Trophoblast cell (in vitro differentiated cells and primary cell): ENCODE data around the gene SNAPC5.
A peak's percentile ranks its signal among the peaks of the same experiment; 100 is the strongest.

ENCODE experiments used
- DNase-seq, 2 donors: peaks; one replicate each; pipeline ENCODE4 v3.0.0-alpha.2; 2016
- H2AFZ ChIP-seq: 2 replicates; pipeline ENCODE4 v1.6.1; 2013; ENCODE audit warnings: low read length, moderate library complexity, mild to moderate bottlenecking; ENCODE audit not compliant: insufficient read depth, poor library complexity
- H2AK5ac ChIP-seq: 2 replicates; pipeline ENCODE4 v1.6.1; 2013; ENCODE audit warnings: mild to moderate bottlenecking, low read length
- H2BK120ac ChIP-seq: 2 replicates; pipeline ENCODE4 v1.6.1; 2013; ENCODE audit warnings: low read length, mild to moderate bottlenecking, moderate library complexity; ENCODE audit not compliant: insufficient read depth, poor library complexity
- H2BK12ac ChIP-seq: 2 replicates; pipeline ENCODE4 v1.6.1; 2013; ENCODE audit warnings: mild to moderate bottlenecking, low read length, moderate library complexity
- H2BK5ac ChIP-seq: 2 replicates; pipeline ENCODE4 v1.6.1; 2013; ENCODE audit warnings: low read length, low read depth, moderate library complexity, mild to moderate bottlenecking; ENCODE audit not compliant: poor library complexity
- H3K14ac ChIP-seq: 2 replicates; pipeline ENCODE4 v1.6.1; 2013; ENCODE audit warnings: mild to moderate bottlenecking, low read length
- H3K18ac ChIP-seq: 2 replicates; pipeline ENCODE4 v1.6.1; 2013; ENCODE audit warnings: mild to moderate bottlenecking, low read length
- H3K23ac ChIP-seq: 2 replicates; pipeline ENCODE4 v1.6.1; 2013; ENCODE audit warnings: low read length
- H3K27ac ChIP-seq: 2 replicates; pipeline ENCODE4 v1.5.1; 2013; ENCODE audit warnings: low read depth, mild to moderate bottlenecking, inconsistent platforms, low read length, moderate library complexity
- H3K27me3 ChIP-seq: 2 replicates; pipeline ENCODE4 v1.6.1; 2013; ENCODE audit warnings: inconsistent platforms, mild to moderate bottlenecking, low read length, moderate library complexity; ENCODE audit not compliant: insufficient read depth
- H3K36me3 ChIP-seq, 2 experiments: 1 replicate in 1 of 2; 2 replicates in 1 of 2; pipeline ENCODE4 v1.6.1; 2013; ENCODE audit warnings: low read length in 2 of 2, mild to moderate bottlenecking in 2 of 2, moderate library complexity in 1 of 2; ENCODE audit not compliant: insufficient read depth in 2 of 2, control insufficient read depth in 1 of 2
- H3K4ac ChIP-seq: 2 replicates; pipeline ENCODE4 v1.6.1; 2013; ENCODE audit warnings: low read depth, mild to moderate bottlenecking, low read length, moderate library complexity
- H3K4me1 ChIP-seq, 2 experiments: 1 replicate in 1 of 2; 2 replicates in 1 of 2; pipeline ENCODE4 v1.6.1; 2013; ENCODE audit warnings: low read length in 2 of 2, mild to moderate bottlenecking in 2 of 2, moderate library complexity in 1 of 2; ENCODE audit not compliant: insufficient read depth in 2 of 2, control insufficient read depth in 1 of 2
- H3K4me2 ChIP-seq: 2 replicates; pipeline ENCODE4 v1.6.1; 2013; ENCODE audit warnings: inconsistent platforms, mild to moderate bottlenecking, low read length, moderate library complexity
- H3K4me3 ChIP-seq: 2 replicates; pipeline ENCODE4 v1.5.1; 2013; ENCODE audit warnings: mild to moderate bottlenecking, low read depth, low read length, inconsistent platforms
- H3K79me1 ChIP-seq: one replicate; pipeline ENCODE4 v1.6.1; 2013; ENCODE audit warnings: low read length
- H3K79me2 ChIP-seq: 2 replicates; pipeline ENCODE4 v1.6.1; 2013; ENCODE audit warnings: low read length, mild to moderate bottlenecking; ENCODE audit not compliant: control insufficient read depth, insufficient read depth, poor library complexity
- H3K9ac ChIP-seq: 2 replicates; pipeline ENCODE4 v1.6.1; 2013; ENCODE audit warnings: mild to moderate bottlenecking, low read length
- H3K9me3 ChIP-seq: 2 replicates; pipeline ENCODE4 v1.6.1; 2013; ENCODE audit warnings: low read depth, mild to moderate bottlenecking, control low read depth, inconsistent platforms, low read length; ENCODE audit not compliant: insufficient read depth
- H4K12ac ChIP-seq: 2 replicates; pipeline ENCODE4 v1.6.1; 2013; ENCODE audit warnings: low read depth, mild to moderate bottlenecking, low read length, moderate library complexity
- H4K8ac ChIP-seq: 2 replicates; pipeline ENCODE4 v1.6.1; 2013; ENCODE audit warnings: low read depth, mild to moderate bottlenecking, low read length, moderate library complexity
- H4K91ac ChIP-seq: one replicate; pipeline ENCODE4 v1.6.1; 2013; ENCODE audit warnings: low read depth, mild to moderate bottlenecking, low read length, moderate library complexity
- WGBS: extraction: QIAGEN DNeasy Blood & Tissue Kit; methylation state at CpG from one replicate; pipeline ENCODE4 v1.1.7; 2013; ENCODE audit warnings: missing lambda C conversion rate; ENCODE audit not compliant: insufficient read length, insufficient coverage; ENCODE audit errors: extremely low coverage; 5-methylcytosine and 5-hydroxymethylcytosine counted together

The SNAPC5 gene

DNA sequence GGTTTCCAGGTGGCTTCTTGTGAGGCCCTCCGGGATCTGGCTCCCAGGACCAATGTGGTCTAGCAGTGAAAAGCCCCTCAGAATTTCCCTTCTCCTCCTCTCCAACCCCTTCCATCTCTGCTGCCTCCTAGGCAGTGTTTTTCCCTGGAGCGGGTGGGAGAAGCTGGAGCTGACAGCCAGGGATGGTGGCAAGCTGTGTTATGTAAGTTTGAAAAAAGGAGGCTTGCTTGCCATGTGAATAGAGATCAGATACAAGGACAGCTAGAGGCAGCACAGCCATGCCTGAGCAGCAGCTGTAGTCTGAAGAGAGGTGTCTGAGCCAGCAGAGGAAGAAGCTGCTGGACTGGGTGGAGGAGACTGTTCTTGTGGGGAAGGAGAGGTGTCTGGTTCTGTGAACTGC is 20.6 kb downstream of the SNAPC5 start:
- no peak overlapping the region for H3K18ac ChIP-seq
- no peak overlapping the region for H4K12ac ChIP-seq
- peaks cover 1% of the 10 kb centered on the region for H3K79me2 ChIP-seq
- no peak overlapping the region for H3K27ac ChIP-seq
- no peaks in the 10 kb centered on the region for H3K27me3 ChIP-seq
- no peak overlapping the region for H3K9ac ChIP-seq
- H2BK12ac ChIP-seq: no peak overlapping the region
- H3K9me3 ChIP-seq: no peaks in the 10 kb centered on the region
- H2BK5ac ChIP-seq: no peak overlapping the region
- H2BK120ac ChIP-seq: no peak overlapping the region
- no peak overlapping the region for H3K23ac ChIP-seq
- no peak overlapping the region for H2AFZ ChIP-seq
- no peak overlapping the region for H3K14ac ChIP-seq
- peaks cover 5% of the 10 kb centered on the region in 2 experiments for H3K36me3 ChIP-seq
- no peak for DNase-seq
- WGBS: no CpG with 5 or more reads among the region's 2 CpGs
- H3K4me2 ChIP-seq: no peak overlapping the region
- peaks cover 14 to 34% of the 10 kb centered on the region in 2 experiments for H3K4me1 ChIP-seq
- no peak overlapping the region for H4K8ac ChIP-seq
- H2AK5ac ChIP-seq: no peak overlapping the region
- H4K91ac ChIP-seq: no peak overlapping the region
- no peak overlapping the region for H3K4ac ChIP-seq
- H3K4me3 ChIP-seq: no peak overlapping the region
- peaks cover 6% of the 10 kb centered on the region for H3K79me1 ChIP-seq

DNA sequence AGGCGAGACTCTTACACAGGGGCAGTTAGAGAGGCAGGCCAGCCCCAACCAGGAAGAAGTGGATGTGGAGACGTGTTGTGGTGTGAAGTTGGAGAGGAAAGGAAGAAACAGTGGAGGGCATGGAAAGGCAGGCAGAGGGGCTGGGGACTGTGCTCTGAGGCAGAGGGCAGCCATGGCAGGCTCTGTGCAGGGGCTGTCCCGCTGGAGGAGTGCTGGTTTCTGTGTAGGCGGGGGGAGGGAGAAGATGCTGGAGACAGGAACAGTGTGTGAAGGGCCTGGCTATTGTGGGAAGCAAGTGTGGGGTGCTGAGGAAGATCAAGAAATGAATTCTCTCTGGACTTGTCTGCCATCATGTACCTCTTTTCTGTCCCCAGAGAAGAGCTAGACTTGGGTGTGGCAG is 21.0 kb downstream of the SNAPC5 start:
- Histone ChIP-seq H3K4me3 (no peak overlapping the region), H3K14ac (no peak overlapping the region), H3K4me2 (no peak overlapping the region), H3K9ac (no peak overlapping the region), H2AFZ (no peak overlapping the region), H3K79me2 (peaks cover 1% of the 10 kb centered on the region), H3K79me1 (peaks cover 7% of the 10 kb centered on the region), H3K36me3 (peaks cover 2% of the 10 kb centered on the region in 2 experiments), H2BK120ac (no peak overlapping the region), H3K4me1 (peaks cover 12 to 32% of the 10 kb centered on the region in 2 experiments), H4K8ac (no peak overlapping the region), H2BK12ac (peak overlapping the region; percentile 1), H3K9me3 (no peaks in the 10 kb centered on the region), H2BK5ac (no peak overlapping the region), H3K23ac (no peak overlapping the region), H3K27ac (no peak overlapping the region), H2AK5ac (no peak overlapping the region), H3K4ac (no peak overlapping the region), H3K27me3 (no peaks in the 10 kb centered on the region), H3K18ac (no peak overlapping the region), H4K91ac (peak overlapping the region; percentile 7), H4K12ac (no peak overlapping the region)
- no peak for DNase-seq
- no CpG with 5 or more reads among the region's 4 CpGs for WGBS

DNA sequence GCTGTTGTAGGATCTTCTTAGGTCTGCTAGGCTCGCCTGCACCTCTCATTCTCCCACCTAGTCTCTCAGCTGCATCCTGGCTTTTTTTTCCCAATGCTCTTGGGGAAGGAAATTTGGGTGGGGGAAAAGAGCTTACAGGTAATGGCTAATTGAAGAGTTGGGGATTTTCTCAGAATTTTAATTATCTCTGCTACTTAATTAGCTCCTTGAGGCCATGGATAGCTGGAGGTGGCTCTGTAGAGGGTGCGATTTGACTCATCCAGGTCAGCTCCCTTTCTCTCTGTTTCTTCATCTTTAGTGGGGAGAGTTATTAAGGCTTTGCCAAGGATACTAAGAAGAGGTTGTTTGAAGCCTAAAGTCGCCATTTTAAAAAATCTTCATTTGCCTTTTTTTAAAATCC is 22.6 kb downstream of the SNAPC5 start:
- H3K27ac ChIP-seq: no peak overlapping the region
- no peak overlapping the region for H2BK120ac ChIP-seq
- H2BK12ac ChIP-seq: no peak overlapping the region
- no peak overlapping the region for H2BK5ac ChIP-seq
- no peak overlapping the region for H3K4me2 ChIP-seq
- no peak overlapping the region for H3K23ac ChIP-seq
- no peak overlapping the region for H3K18ac ChIP-seq
- DNase-seq: no peak
- H3K27me3 ChIP-seq: no peaks in the 10 kb centered on the region
- peaks cover 3 to 23% of the 10 kb centered on the region in 2 experiments for H3K4me1 ChIP-seq
- H2AFZ ChIP-seq: no peak overlapping the region
- H3K36me3 ChIP-seq: peaks cover 0 to 2% of the 10 kb centered on the region in 2 experiments
- no peaks in the 10 kb centered on the region for H3K9me3 ChIP-seq
- H3K4ac ChIP-seq: no peak overlapping the region
- no peak overlapping the region for H3K14ac ChIP-seq
- H2AK5ac ChIP-seq: no peak overlapping the region
- peaks cover 7% of the 10 kb centered on the region for H3K79me1 ChIP-seq
- WGBS: no CpG with 5 or more reads among the region's 3 CpGs
- H3K79me2 ChIP-seq: peaks cover 1% of the 10 kb centered on the region
- H4K8ac ChIP-seq: no peak overlapping the region
- H4K12ac ChIP-seq: no peak overlapping the region
- H3K4me3 ChIP-seq: no peak overlapping the region
- no peak overlapping the region for H4K91ac ChIP-seq
- H3K9ac ChIP-seq: no peak overlapping the region

DNA sequence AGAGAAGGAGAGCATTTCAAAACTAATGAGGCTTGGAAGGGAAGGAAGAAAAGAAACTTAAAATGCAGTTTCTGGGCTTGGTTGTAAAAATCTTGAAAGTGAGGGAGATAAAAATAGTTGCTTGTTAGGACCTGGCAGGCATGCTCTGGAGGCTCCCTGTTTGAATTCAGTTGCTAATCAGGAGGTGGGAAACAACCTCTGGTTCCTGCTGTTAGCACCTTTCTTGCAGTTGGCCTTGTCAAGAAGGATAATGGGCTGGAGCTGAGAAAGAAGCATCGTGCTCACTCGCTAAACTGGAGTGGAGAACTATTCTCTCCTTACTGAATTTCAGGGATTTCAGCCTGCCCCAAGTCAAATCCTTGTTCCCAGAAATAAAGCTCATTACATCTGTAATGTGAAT is 23.4 kb downstream of the SNAPC5 start:
- Histone ChIP-seq H3K36me3 (peaks cover 0 to 2% of the 10 kb centered on the region in 2 experiments), H3K23ac (no peak overlapping the region), H3K18ac (no peak overlapping the region), H2AK5ac (no peak overlapping the region), H4K91ac (no peak overlapping the region), H3K79me2 (peaks cover 1% of the 10 kb centered on the region), H4K12ac (no peak overlapping the region), H3K9me3 (no peaks in the 10 kb centered on the region), H3K27ac (no peak overlapping the region), H3K4ac (no peak overlapping the region), H3K4me1 (peaks cover 3 to 23% of the 10 kb centered on the region in 2 experiments), H4K8ac (no peak overlapping the region), H2BK120ac (no peak overlapping the region), H2BK12ac (no peak overlapping the region), H3K79me1 (peaks cover 7% of the 10 kb centered on the region), H2BK5ac (no peak overlapping the region), H3K4me3 (no peak overlapping the region), H2AFZ (no peak overlapping the region), H3K4me2 (no peak overlapping the region), H3K27me3 (no peaks in the 10 kb centered on the region), H3K14ac (no peak overlapping the region), H3K9ac (no peak overlapping the region)
- no peak for DNase-seq
- no CpG with 5 or more reads among the region's 2 CpGs for WGBS
